Measurements from ENCODE around the gene GNRH2.
"Not testable (repeated sequence)": the region's sequence is repeated elsewhere in the genome, so short reads cannot be mapped to it uniquely, and the experiment has no call there.

GNRH2 gene
- 0 to 0.54 (median 0.15) reads per million in 4 donors for total RNA-seq

GRCh38 chr20:3043322-3043721, at the start of gene GNRH2:
Gene GNRH2, plus strand, starts transcription at chr20:3043622. Its CDS starts 793 bp downstream, at chr20:3044415.
- no peak for DNase-seq

GRCh38 chr20:2995796-2996195, 47.6 kb upstream of the GNRH2 start:
- DNase-seq = no peak

- no peak for DNase-seq
These were observed 44.7 kb upstream of the GNRH2 start for GRCh38 chr20:2998728-2999127.

GRCh38 chr20:3000852-3001523, 42.4 kb upstream of the GNRH2 start:
- DNase-seq = peak in 2 of 5 donors; percentile 5 to 63

- DNase-seq = no peak
These were observed 40.0 kb upstream of the GNRH2 start for GRCh38 chr20:3003416-3003815.

GRCh38 chr20:3010985-3011723, 32.3 kb upstream of the GNRH2 start:
- peak in 1 of 5 donors; percentile 47 for DNase-seq

- peak in 1 of 5 donors; percentile 69 for DNase-seq
These were observed 31.7 kb upstream of the GNRH2 start for GRCh38 chr20:3011752-3012151.

GRCh38 chr20:3013771-3014170, 29.7 kb upstream of the GNRH2 start:
- DNase-seq = no peak

GRCh38 chr20:3014179-3014578, 29.2 kb upstream of the GNRH2 start:
- no peak for DNase-seq

- DNase-seq = peak in 1 of 5 donors; percentile 58
These were observed 28.8 kb upstream of the GNRH2 start for GRCh38 chr20:3014662-3015061.

GRCh38 chr20:3015302-3015701, 28.1 kb upstream of the GNRH2 start:
- not testable (repeated sequence) for DNase-seq

GRCh38 chr20:3021327-3021726, 22.1 kb upstream of the GNRH2 start:
- no peak for DNase-seq

- no peak for DNase-seq
These were observed 21.6 kb upstream of the GNRH2 start for GRCh38 chr20:3021777-3022176.

GRCh38 chr20:3022559-3023490, 20.6 kb upstream of the GNRH2 start:
- not testable (repeated sequence) for DNase-seq

- DNase-seq = no peak
These were observed 15.4 kb upstream of the GNRH2 start for GRCh38 chr20:3027987-3028386.

GRCh38 chr20:3031524-3032147, 11.8 kb upstream of the GNRH2 start:
- DNase-seq = no peak

GRCh38 chr20:3032624-3033023, 10.8 kb upstream of the GNRH2 start:
- DNase-seq = no peak

- DNase-seq = no peak
These were observed 5.8 kb upstream of the GNRH2 start for GRCh38 chr20:3037654-3038053.

GRCh38 chr20:3038454-3038853, 5.0 kb upstream of the GNRH2 start:
- no peak for DNase-seq

- DNase-seq = no peak
These were observed 4.0 kb upstream of the GNRH2 start for GRCh38 chr20:3039426-3039825.

- DNase-seq = no peak
These were observed 3.3 kb upstream of the GNRH2 start for GRCh38 chr20:3040086-3040485.

- DNase-seq = no peak
These were observed 1.5 kb upstream of the GNRH2 start for GRCh38 chr20:3041854-3042409.

Measured in T-helper 1 cell (primary cell).